Upper lobe of right lung (tissue), 1 donor: ENCODE data around the gene BSG. TPM values are rescaled to one million over a fixed set of nuclear protein-coding genes. Genes with fewer than 3 reads are reported as not detected.

Experiments used
- ATAC-seq: fragments of 200-7000 bp; cut with Tn5 transposase; one replicate; pipeline ENCODE4 v1.9.1; 2020; ENCODE audit warnings: mild to moderate bottlenecking, moderate library complexity
- DNase-seq: peaks from one replicate; pipeline ENCODE4 v3.0.0-alpha.2; 2020
- H3K27ac ChIP-seq: fragments of 200-600 bp; one replicate; pipeline ENCODE4 v1.8.0; 2022
- H3K27me3 ChIP-seq: fragments of 200-600 bp; one replicate; pipeline ENCODE4 v1.8.0; 2022; ENCODE audit warnings: mild to moderate bottlenecking
- H3K36me3 ChIP-seq: fragments of 200-600 bp; one replicate; pipeline ENCODE4 v1.8.0; 2022
- H3K4me1 ChIP-seq: fragments of 200-600 bp; one replicate; pipeline ENCODE4 v1.8.0; 2022
- H3K4me3 ChIP-seq: fragments of 200-600 bp; one replicate; pipeline ENCODE4 v1.8.0; 2022; ENCODE audit warnings: mild to moderate bottlenecking
- H3K9me3 ChIP-seq: fragments of 200-600 bp; one replicate; pipeline ENCODE4 v1.8.0; 2022
- intact Hi-C: fragments of 100-400 bp; cut with DNase I; formaldehyde crosslinking; loops from one replicate; pipeline ENCODE4 v1.11.0; 2022
- total RNA-seq: library from RNA; stranded (reverse); fragmentation: NEBNext Ultra II Directional; extraction: Animal tissue kit (Norgen Biotek cat#: 25700); gene quantifications from one replicate; pipeline ENCODE4 v1.2.1, GENCODE V29; 2021
- TF ChIP-seq, protein P1 (sequence below): fragments of 200-600 bp; IDR thresholded peaks from one replicate; pipeline ENCODE4 v1.8.0; 2022; ENCODE audit warnings: antibody characterized with exemption
- donor health status: DM: no; HTN: yes; CAD: no; lungs with severe emphysema.

The BSG gene
- total RNA-seq, 1 donor from 2014 or later: 359 TPM

DNA sequence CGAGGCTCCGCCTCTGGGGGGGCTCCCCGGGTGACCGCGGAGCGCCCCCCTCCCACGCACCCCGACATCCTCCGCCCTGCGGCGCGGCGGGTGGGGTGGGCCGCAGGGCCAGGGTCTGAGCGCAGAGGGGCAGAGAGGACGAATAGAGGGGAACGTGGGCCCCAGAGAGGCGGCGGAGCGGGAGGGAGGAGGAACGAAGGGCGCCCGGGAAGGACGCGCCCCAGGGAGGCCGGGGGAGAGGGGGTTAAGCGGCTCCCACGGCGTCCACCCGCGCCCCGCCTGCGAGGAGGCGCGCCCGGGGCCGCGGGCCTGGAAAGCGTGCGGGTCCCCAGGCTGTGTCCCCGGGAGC, 18.3 kb downstream of the BSG start:
- TF ChIP-seq, protein P1, sequence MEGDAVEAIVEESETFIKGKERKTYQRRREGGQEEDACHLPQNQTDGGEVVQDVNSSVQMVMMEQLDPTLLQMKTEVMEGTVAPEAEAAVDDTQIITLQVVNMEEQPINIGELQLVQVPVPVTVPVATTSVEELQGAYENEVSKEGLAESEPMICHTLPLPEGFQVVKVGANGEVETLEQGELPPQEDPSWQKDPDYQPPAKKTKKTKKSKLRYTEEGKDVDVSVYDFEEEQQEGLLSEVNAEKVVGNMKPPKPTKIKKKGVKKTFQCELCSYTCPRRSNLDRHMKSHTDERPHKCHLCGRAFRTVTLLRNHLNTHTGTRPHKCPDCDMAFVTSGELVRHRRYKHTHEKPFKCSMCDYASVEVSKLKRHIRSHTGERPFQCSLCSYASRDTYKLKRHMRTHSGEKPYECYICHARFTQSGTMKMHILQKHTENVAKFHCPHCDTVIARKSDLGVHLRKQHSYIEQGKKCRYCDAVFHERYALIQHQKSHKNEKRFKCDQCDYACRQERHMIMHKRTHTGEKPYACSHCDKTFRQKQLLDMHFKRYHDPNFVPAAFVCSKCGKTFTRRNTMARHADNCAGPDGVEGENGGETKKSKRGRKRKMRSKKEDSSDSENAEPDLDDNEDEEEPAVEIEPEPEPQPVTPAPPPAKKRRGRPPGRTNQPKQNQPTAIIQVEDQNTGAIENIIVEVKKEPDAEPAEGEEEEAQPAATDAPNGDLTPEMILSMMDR: no peak
- intact Hi-C loops: no loop called here
- H3K27me3 ChIP-seq: peaks cover 51% of the 10 kb centered on the region
- ATAC-seq: no peak
- H3K4me1 ChIP-seq: peaks cover 8% of the 10 kb centered on the region
- no peaks in the 10 kb centered on the region for H3K36me3 ChIP-seq
- no peak overlapping the region for H3K27ac ChIP-seq
- no peak for DNase-seq
- H3K9me3 ChIP-seq: no peaks in the 10 kb centered on the region
- no peak overlapping the region for H3K4me3 ChIP-seq

DNA sequence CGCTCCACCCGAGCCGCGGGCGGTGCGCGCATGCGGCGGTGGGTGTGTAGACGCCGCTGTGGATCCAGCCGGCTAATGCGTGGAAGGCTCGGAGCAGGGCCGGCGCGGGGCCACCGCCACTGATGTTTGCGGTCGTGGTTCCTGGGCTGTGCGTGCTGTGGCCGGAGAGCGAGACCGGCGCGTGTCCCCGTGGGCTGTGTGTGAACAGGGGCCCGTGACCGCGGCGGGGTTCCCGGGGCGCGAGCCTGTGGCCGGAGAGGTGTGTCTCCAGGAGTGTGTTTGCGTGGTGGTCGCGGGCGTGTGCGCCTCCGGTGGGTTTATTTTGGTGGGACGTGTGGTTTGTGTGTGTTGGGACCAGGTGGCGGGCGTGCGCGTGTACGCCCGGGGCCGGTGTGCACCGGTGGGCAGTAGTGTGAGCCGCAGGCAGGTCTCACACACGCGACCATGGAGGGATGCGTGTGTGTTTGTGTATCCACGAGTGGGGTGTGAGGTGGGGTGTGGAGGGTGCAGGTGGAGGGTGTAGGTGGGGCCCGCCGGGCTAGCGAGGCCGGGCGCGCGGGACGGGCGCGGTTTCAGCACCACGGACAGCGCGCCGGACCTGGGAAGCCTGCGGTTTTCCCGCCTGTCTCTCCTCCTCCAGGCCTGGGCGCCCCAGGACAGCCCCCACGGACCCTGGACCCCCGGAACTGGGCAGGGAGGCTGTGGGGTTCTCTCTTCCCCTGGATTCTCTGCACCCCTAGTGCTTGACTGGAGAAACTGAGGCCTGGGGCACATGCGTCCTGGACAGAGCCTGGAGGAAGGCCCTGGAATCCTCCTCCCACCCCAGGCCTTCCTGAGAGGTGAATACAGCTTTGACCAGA, 18.9 kb downstream of the BSG start:
- Histone ChIP-seq H3K27ac (no peak overlapping the region), H3K4me3 (no peak overlapping the region), H3K36me3 (no peaks in the 10 kb centered on the region), H3K27me3 (peaks cover 51% of the 10 kb centered on the region), H3K9me3 (no peaks in the 10 kb centered on the region), H3K4me1 (peaks cover 8% of the 10 kb centered on the region)
- DNase-seq (peak; percentile 69), ATAC-seq (peak; percentile 40)
- TF ChIP-seq, protein P1: no peak
- intact Hi-C loops: no loop called here

- no peak for DNase-seq
- no peak overlapping the region for H3K4me3 ChIP-seq
- intact Hi-C loops: no loop called here
- H3K27ac ChIP-seq: no peak overlapping the region
- H3K36me3 ChIP-seq: no peaks in the 10 kb centered on the region
- ATAC-seq: no peak
- H3K9me3 ChIP-seq: no peaks in the 10 kb centered on the region
- peaks cover 51% of the 10 kb centered on the region for H3K27me3 ChIP-seq
- H3K4me1 ChIP-seq: peaks cover 8% of the 10 kb centered on the region
- TF ChIP-seq, protein P1: no peak
Observed at GRCh38 chr19:592101-592500, 19.7 kb downstream of the BSG start.

DNA sequence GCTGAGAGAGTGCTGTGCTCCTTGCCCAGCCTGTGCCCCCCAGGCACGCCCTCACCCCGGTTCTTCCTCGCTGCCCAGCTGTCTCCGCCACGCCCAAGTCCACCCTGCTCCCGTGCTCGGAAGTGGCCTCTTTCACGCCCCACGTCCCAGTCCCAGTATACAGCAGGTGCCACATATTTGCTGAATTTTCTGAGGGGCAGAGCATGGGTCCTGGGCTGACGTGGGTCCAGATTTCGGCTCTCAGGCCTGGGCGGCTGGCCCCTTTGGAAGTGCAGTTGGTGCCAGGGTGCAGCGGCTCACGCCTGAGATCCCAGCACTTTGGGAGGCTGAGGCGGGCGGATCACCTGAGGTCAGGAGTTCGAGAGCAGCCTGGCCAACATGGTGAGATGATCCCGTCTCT, 20.7 kb downstream of the BSG start:
- Histone ChIP-seq H3K27me3 (peaks cover 45% of the 10 kb centered on the region), H3K27ac (no peak overlapping the region), H3K9me3 (no peaks in the 10 kb centered on the region), H3K36me3 (no peaks in the 10 kb centered on the region), H3K4me3 (no peak overlapping the region), H3K4me1 (peaks cover 6% of the 10 kb centered on the region)
- TF ChIP-seq, protein P1: no peak
- ATAC-seq (no peak), DNase-seq (no peak)
- intact Hi-C loops: no loop called here

GRCh38 chr19:593505-593904, 21.1 kb downstream of the BSG start:
- Histone ChIP-seq H3K9me3 (no peaks in the 10 kb centered on the region), H3K4me1 (peaks cover 1% of the 10 kb centered on the region), H3K27me3 (peaks cover 41% of the 10 kb centered on the region), H3K36me3 (no peaks in the 10 kb centered on the region), H3K4me3 (no peak overlapping the region), H3K27ac (no peak overlapping the region)
- TF ChIP-seq, protein P1: no peak
- ATAC-seq (no peak), DNase-seq (no peak)
- intact Hi-C loops: no loop called here
